Activated naive CD8-positive, alpha-beta T cell treated with anti-CD3 and anti-CD28 coated beads, Interleukin-2, amount 10 ng/mL, durations not matched to agents 7 days and 5 days (primary cell): ENCODE measurements around the gene NSRP1. TPM values are rescaled to one million over a fixed set of nuclear protein-coding genes. Genes with fewer than 3 reads are reported as not detected.
"Not testable (repeated sequence)": the region's sequence is repeated elsewhere in the genome, so short reads cannot be mapped to it uniquely, and the experiment has no call there.

ENCODE experiments used
- ATAC-seq: fragments of 150-1000 bp; cut with Tn5 transposase; one replicate; pipeline ENCODE4 v1.10.0; 2021; ENCODE audit warnings: low read depth, moderate library complexity
- POLR2A ChIA-PET: fragments of 350-600 bp; sonication (Branson Sonifier 250); formaldehyde crosslinking; loops from one replicate; lab custom pipeline; 2021; ENCODE audit warnings: antibody characterized with exemption; lab: Charles Lee
- DNase-seq: peaks from one replicate; pipeline ENCODE4 v3.0.0; 2021
- H3K27ac Mint-ChIP-seq: one replicate; pipeline ENCODE4 v1.8.0; 2022; ENCODE audit warnings: mild to moderate bottlenecking, mixed read lengths
- H3K27me3 Mint-ChIP-seq: one replicate; pipeline ENCODE4 v1.8.0; 2022; ENCODE audit warnings: mild to moderate bottlenecking, moderate library complexity, mixed read lengths
- H3K36me3 Mint-ChIP-seq: one replicate; pipeline ENCODE4 v1.8.0; 2021; ENCODE audit warnings: mild to moderate bottlenecking, mixed read lengths
- H3K4me1 Mint-ChIP-seq: one replicate; pipeline ENCODE4 v1.8.0; 2021; ENCODE audit warnings: mixed read lengths
- H3K4me3 Mint-ChIP-seq: one replicate; pipeline ENCODE4 v1.8.0; 2022; ENCODE audit warnings: mild to moderate bottlenecking, moderate library complexity, mixed read lengths
- H3K9me3 Mint-ChIP-seq: one replicate; pipeline ENCODE4 v1.8.0; 2021; ENCODE audit warnings: mixed read lengths
- total RNA-seq, 2 experiments: library from RNA; stranded (reverse); gene quantifications; one replicate each; pipeline ENCODE4 v1.2.3, GENCODE V29; 2021

Gene NSRP1
- total RNA-seq, 2 experiments from 2014 or later: 26.4 to 27.1 TPM

GRCh38 chr17:30134551-30134950 is 17.9 kb downstream of the NSRP1 start:
- DNase-seq: no peak
- POLR2A ChIA-PET: no interaction called here
- Mint-ChIP-seq H3K4me1 (peaks cover 10% of the 10 kb centered on the region), H3K27ac (no peak overlapping the region), H3K9me3 (no peaks in the 10 kb centered on the region), H3K27me3 (no peaks in the 10 kb centered on the region), H3K36me3 (peaks cover 26% of the 10 kb centered on the region), H3K4me3 (no peak overlapping the region)
- no peak for ATAC-seq

GRCh38 chr17:30137158-30137557 is 20.5 kb downstream of the NSRP1 start:
- POLR2A ChIA-PET: no interaction called here
- no peak for ATAC-seq
- no peak overlapping the region for H3K27ac Mint-ChIP-seq
- no peaks in the 10 kb centered on the region for H3K27me3 Mint-ChIP-seq
- H3K4me3 Mint-ChIP-seq: no peak overlapping the region
- peaks cover 7% of the 10 kb centered on the region for H3K4me1 Mint-ChIP-seq
- no peak for DNase-seq
- peaks cover 21% of the 10 kb centered on the region for H3K36me3 Mint-ChIP-seq
- no peaks in the 10 kb centered on the region for H3K9me3 Mint-ChIP-seq

GRCh38 chr17:30147860-30148259 is 31.2 kb downstream of the NSRP1 start:
- not testable (repeated sequence) for ATAC-seq, H3K27ac Mint-ChIP-seq, DNase-seq, H3K27me3 Mint-ChIP-seq, H3K4me1 Mint-ChIP-seq, H3K9me3 Mint-ChIP-seq, H3K4me3 Mint-ChIP-seq
- POLR2A ChIA-PET: interaction anchor here (0.7 kb wide), 1 partner anchor 423 kb away, joined by 5 read pairs; no protein-coding TSS in a partner anchor
- peaks cover 13% of the 10 kb centered on the region for H3K36me3 Mint-ChIP-seq

- H3K36me3 Mint-ChIP-seq: peaks cover 15% of the 10 kb centered on the region
- POLR2A ChIA-PET: interaction anchor here (0.6 kb wide), 1 partner anchor 7 kb away, joined by 3 read pairs; no protein-coding TSS in a partner anchor
- no peak for ATAC-seq
- H3K4me1 Mint-ChIP-seq: peaks cover 4% of the 10 kb centered on the region
- no peak overlapping the region for H3K27ac Mint-ChIP-seq
- no peak for DNase-seq
- H3K9me3 Mint-ChIP-seq: no peaks in the 10 kb centered on the region
- H3K4me3 Mint-ChIP-seq: no peak overlapping the region
- no peaks in the 10 kb centered on the region for H3K27me3 Mint-ChIP-seq
These were observed 31.8 kb downstream of the NSRP1 start for GRCh38 chr17:30148376-30148775.

GRCh38 chr17:30151471-30151870 is 34.9 kb downstream of the NSRP1 start:
- H3K27ac Mint-ChIP-seq: no peak overlapping the region
- no peaks in the 10 kb centered on the region for H3K27me3 Mint-ChIP-seq
- no peak for ATAC-seq
- H3K4me1 Mint-ChIP-seq: peaks cover 4% of the 10 kb centered on the region
- peaks cover 15% of the 10 kb centered on the region for H3K36me3 Mint-ChIP-seq
- H3K9me3 Mint-ChIP-seq: no peaks in the 10 kb centered on the region
- no peak overlapping the region for H3K4me3 Mint-ChIP-seq
- POLR2A ChIA-PET: interaction anchor here (0.6 kb wide), 1 partner anchor 11 kb away, joined by 4 read pairs; no protein-coding TSS in a partner anchor
- DNase-seq: no peak

- DNase-seq: no peak
- no peak for ATAC-seq
- no peak overlapping the region for H3K27ac Mint-ChIP-seq
These were observed 36.8 kb downstream of the NSRP1 start for GRCh38 chr17:30153463-30153862.

GRCh38 chr17:30155389-30155788 is 38.8 kb downstream of the NSRP1 start:
- H3K9me3 Mint-ChIP-seq: peaks cover 11% of the 10 kb centered on the region
- H3K4me1 Mint-ChIP-seq: peaks cover 6% of the 10 kb centered on the region
- H3K4me3 Mint-ChIP-seq: no peak overlapping the region
- H3K27ac Mint-ChIP-seq: no peak overlapping the region
- POLR2A ChIA-PET: no interaction called here
- H3K36me3 Mint-ChIP-seq: peaks cover 44% of the 10 kb centered on the region
- DNase-seq (no peak), ATAC-seq (no peak)
- no peaks in the 10 kb centered on the region for H3K27me3 Mint-ChIP-seq

More at GRCh38 chr17:30153463-30153862, 36.8 kb downstream of the NSRP1 start:
- no peaks in the 10 kb centered on the region for H3K9me3 Mint-ChIP-seq
- H3K4me3 Mint-ChIP-seq: no peak overlapping the region
- peaks cover 3% of the 10 kb centered on the region for H3K4me1 Mint-ChIP-seq
- no peaks in the 10 kb centered on the region for H3K27me3 Mint-ChIP-seq
- H3K36me3 Mint-ChIP-seq: peaks cover 26% of the 10 kb centered on the region
- POLR2A ChIA-PET: no interaction called here

GRCh38 chr17:30158896-30159625 is 42.4 kb downstream of the NSRP1 start:
- H3K27me3 Mint-ChIP-seq: no peaks in the 10 kb centered on the region
- POLR2A ChIA-PET: no interaction called here
- no peak overlapping the region for H3K27ac Mint-ChIP-seq

GRCh38 chr17:30160419-30161172 is 44.0 kb downstream of the NSRP1 start:
- POLR2A ChIA-PET: no interaction called here
- no peak overlapping the region for H3K4me3 Mint-ChIP-seq
- no peaks in the 10 kb centered on the region for H3K27me3 Mint-ChIP-seq
- H3K4me1 Mint-ChIP-seq: peaks cover 7% of the 10 kb centered on the region
- no peak overlapping the region for H3K27ac Mint-ChIP-seq
- H3K9me3 Mint-ChIP-seq: peaks cover 13% of the 10 kb centered on the region
- no peak for ATAC-seq
- H3K36me3 Mint-ChIP-seq: peaks cover 51% of the 10 kb centered on the region
- no peak for DNase-seq

More at GRCh38 chr17:30158896-30159625, 42.4 kb downstream of the NSRP1 start:
- Mint-ChIP-seq H3K36me3 (peaks cover 49% of the 10 kb centered on the region), H3K4me1 (peaks cover 5% of the 10 kb centered on the region), H3K9me3 (peaks cover 13% of the 10 kb centered on the region), H3K4me3 (no peak overlapping the region)
- ATAC-seq (no peak), DNase-seq (no peak)

GRCh38 chr17:30161601-30162000 is 45.0 kb downstream of the NSRP1 start:
- H3K4me3 Mint-ChIP-seq: no peak overlapping the region
- no peak overlapping the region for H3K27ac Mint-ChIP-seq
- peaks cover 13% of the 10 kb centered on the region for H3K9me3 Mint-ChIP-seq
- H3K4me1 Mint-ChIP-seq: peaks cover 7% of the 10 kb centered on the region
- POLR2A ChIA-PET: interaction anchor here (0.7 kb wide), 1 partner anchor 26 kb away, joined by 3 read pairs; no protein-coding TSS in a partner anchor
- ATAC-seq (no peak), DNase-seq (no peak)
- H3K27me3 Mint-ChIP-seq: no peaks in the 10 kb centered on the region
- peaks cover 47% of the 10 kb centered on the region for H3K36me3 Mint-ChIP-seq

GRCh38 chr17:30164531-30164930 is 47.9 kb downstream of the NSRP1 start:
- POLR2A ChIA-PET: no interaction called here
- H3K4me3 Mint-ChIP-seq: no peak overlapping the region
- H3K9me3 Mint-ChIP-seq: peaks cover 10% of the 10 kb centered on the region
- peaks cover 28% of the 10 kb centered on the region for H3K36me3 Mint-ChIP-seq
- H3K27me3 Mint-ChIP-seq: no peaks in the 10 kb centered on the region
- H3K27ac Mint-ChIP-seq: no peak overlapping the region
- no peak for ATAC-seq
- no peak for DNase-seq
- H3K4me1 Mint-ChIP-seq: peaks cover 4% of the 10 kb centered on the region

- ATAC-seq: no peak
- peaks cover 22% of the 10 kb centered on the region for H3K36me3 Mint-ChIP-seq
- POLR2A ChIA-PET: no interaction called here
- peaks cover 4% of the 10 kb centered on the region for H3K9me3 Mint-ChIP-seq
- no peaks in the 10 kb centered on the region for H3K27me3 Mint-ChIP-seq
- H3K27ac Mint-ChIP-seq: no peak overlapping the region
- peaks cover 4% of the 10 kb centered on the region for H3K4me1 Mint-ChIP-seq
- no peak overlapping the region for H3K4me3 Mint-ChIP-seq
- no peak for DNase-seq
These were observed 48.5 kb downstream of the NSRP1 start for GRCh38 chr17:30165147-30165546.

GRCh38 chr17:30165960-30166359 is 49.3 kb downstream of the NSRP1 start:
- POLR2A ChIA-PET: no interaction called here
- H3K36me3 Mint-ChIP-seq: peaks cover 17% of the 10 kb centered on the region
- DNase-seq: no peak
- peaks cover 7% of the 10 kb centered on the region for H3K4me1 Mint-ChIP-seq
- H3K4me3 Mint-ChIP-seq: no peak overlapping the region
- no peak for ATAC-seq
- H3K27me3 Mint-ChIP-seq: no peaks in the 10 kb centered on the region
- H3K9me3 Mint-ChIP-seq: no peaks in the 10 kb centered on the region
- H3K27ac Mint-ChIP-seq: no peak overlapping the region
